Measurements from ENCODE around the gene TMOD1. TPM values are rescaled to one million over a fixed set of nuclear protein-coding genes. Genes with fewer than 3 reads are reported as not detected.

TMOD1 gene
- total RNA-seq, 1 donor from 2014 or later, result not detected

GRCh38 chr9:97567182-97567893 is 65.9 kb downstream of the TMOD1 start:
- Histone ChIP-seq H3K79me2 (ENCODE audit: low read depth) (no peaks in the 10 kb centered on the region), H2AFZ (replicated peaks) (no peak overlapping the region), H3K9me3 (ENCODE audit: low read depth) (no peaks in the 10 kb centered on the region), H3K4me1 (peaks cover 19% of the 10 kb centered on the region), H3K9ac (no peak overlapping the region), H3F3A (ENCODE audit: low read depth) (no peaks in the 10 kb centered on the region), H3K27ac (no peak overlapping the region), H3K4me3 (no peak overlapping the region), H3K27me3 (no peaks in the 10 kb centered on the region), H3K4me2 (no peak overlapping the region), H3K36me3 (no peaks in the 10 kb centered on the region), H4K20me1 (ENCODE audit: low read depth) (no peaks in the 10 kb centered on the region)
- Mint-ChIP-seq H3K36me3 (no peaks in the 10 kb centered on the region), H3K27me3 (ENCODE audit: insufficient read depth, low read depth) (peaks cover 7% of the 10 kb centered on the region), H3K4me3 (peak overlapping the region; percentile 48), H3K9me3 (no peaks in the 10 kb centered on the region), H3K4me1 (peaks cover 14% of the 10 kb centered on the region), H3K27ac (no peak overlapping the region)
- TF ChIP-seq CTCF (IDR thresholded peaks at IDR 0.05) (no peak), EZH2phosphoT487 (IDR thresholded peaks at IDR 0.05) (no peak), EZH2 (IDR thresholded peaks at IDR 0.05) (no peak)
- DNase-seq (ENCODE audit: low spot score), result no peak

GRCh38 chr9:97567894-97568202 is 66.4 kb downstream of the TMOD1 start:
- no peak overlapping the region for H3K9ac ChIP-seq
- Mint-ChIP-seq H3K27me3 (ENCODE audit: insufficient read depth, low read depth) (peaks cover 5% of the 10 kb centered on the region), H3K9me3 (no peaks in the 10 kb centered on the region), H3K27ac (no peak overlapping the region), H3K36me3 (no peaks in the 10 kb centered on the region), H3K4me1 (peaks cover 14% of the 10 kb centered on the region), H3K4me3 (no peak overlapping the region)
- H3F3A ChIP-seq (ENCODE audit: low read depth), result no peaks in the 10 kb centered on the region
- H3K27me3 ChIP-seq, result no peaks in the 10 kb centered on the region
- no peaks in the 10 kb centered on the region for H3K79me2 ChIP-seq (ENCODE audit: low read depth)
- no peak for DNase-seq (ENCODE audit: low spot score)
- H3K36me3 ChIP-seq, result no peaks in the 10 kb centered on the region
- no peak overlapping the region for H3K4me3 ChIP-seq
- H3K9me3 ChIP-seq (ENCODE audit: low read depth), result no peaks in the 10 kb centered on the region
- TF ChIP-seq EZH2 (IDR thresholded peaks at IDR 0.05), result no peak
- H3K27ac ChIP-seq, result no peak overlapping the region
- H3K4me2 ChIP-seq, result no peak overlapping the region
- peaks cover 19% of the 10 kb centered on the region for H3K4me1 ChIP-seq
- no peak overlapping the region for H2AFZ ChIP-seq (replicated peaks)
- H4K20me1 ChIP-seq (ENCODE audit: low read depth), result no peaks in the 10 kb centered on the region

- H3K4me1 Mint-ChIP-seq, result peaks cover 14% of the 10 kb centered on the region
- Histone ChIP-seq H3K4me2 (no peak overlapping the region), H4K20me1 (ENCODE audit: low read depth) (no peaks in the 10 kb centered on the region), H3K27me3 (no peaks in the 10 kb centered on the region), H3K27ac (no peak overlapping the region), H3K79me2 (ENCODE audit: low read depth) (no peaks in the 10 kb centered on the region), H3K4me3 (no peak overlapping the region), H3K36me3 (no peaks in the 10 kb centered on the region), H2AFZ (replicated peaks) (no peak overlapping the region), H3F3A (ENCODE audit: low read depth) (no peaks in the 10 kb centered on the region), H3K9me3 (ENCODE audit: low read depth) (no peaks in the 10 kb centered on the region), H3K9ac (no peak overlapping the region), H3K4me1 (peaks cover 15% of the 10 kb centered on the region)
- no peaks in the 10 kb centered on the region for H3K9me3 Mint-ChIP-seq
- no peaks in the 10 kb centered on the region for H3K36me3 Mint-ChIP-seq
- H3K4me3 Mint-ChIP-seq, result no peak overlapping the region
- TF ChIP-seq EZH2 (IDR thresholded peaks at IDR 0.05) (no peak), CTCF (IDR thresholded peaks at IDR 0.05) (no peak), EZH2phosphoT487 (IDR thresholded peaks at IDR 0.05) (no peak)
- H3K27me3 Mint-ChIP-seq (ENCODE audit: insufficient read depth, low read depth), result peaks cover 5% of the 10 kb centered on the region
- DNase-seq (ENCODE audit: low spot score), result no peak
- no peak overlapping the region for H3K27ac Mint-ChIP-seq
Measured at GRCh38 chr9:97568461-97569275, 67.2 kb downstream of the TMOD1 start.

GRCh38 chr9:97570899-97571298 is 69.4 kb downstream of the TMOD1 start:
- Histone ChIP-seq H3K9ac (no peak overlapping the region), H3K27ac (no peak overlapping the region), H3F3A (ENCODE audit: low read depth) (no peaks in the 10 kb centered on the region), H3K4me1 (no peaks in the 10 kb centered on the region), H3K79me2 (ENCODE audit: low read depth) (no peaks in the 10 kb centered on the region), H3K36me3 (no peaks in the 10 kb centered on the region), H3K9me3 (ENCODE audit: low read depth) (no peaks in the 10 kb centered on the region), H2AFZ (replicated peaks) (no peak overlapping the region), H4K20me1 (ENCODE audit: low read depth) (no peaks in the 10 kb centered on the region), H3K4me2 (no peak overlapping the region), H3K27me3 (no peaks in the 10 kb centered on the region), H3K4me3 (no peak overlapping the region)
- Mint-ChIP-seq H3K27ac (no peak overlapping the region), H3K4me1 (no peaks in the 10 kb centered on the region), H3K27me3 (ENCODE audit: insufficient read depth, low read depth) (peaks cover 5% of the 10 kb centered on the region), H3K36me3 (no peaks in the 10 kb centered on the region), H3K4me3 (no peak overlapping the region), H3K9me3 (no peaks in the 10 kb centered on the region)
- DNase-seq (ENCODE audit: low spot score), result no peak
- TF ChIP-seq CTCF (IDR thresholded peaks at IDR 0.05), result no peak
- no peak for TF ChIP-seq EZH2phosphoT487 (IDR thresholded peaks at IDR 0.05)
- no peak for TF ChIP-seq EZH2 (IDR thresholded peaks at IDR 0.05)
